Measurements from ENCODE around the gene TSSK6.

DNA sequence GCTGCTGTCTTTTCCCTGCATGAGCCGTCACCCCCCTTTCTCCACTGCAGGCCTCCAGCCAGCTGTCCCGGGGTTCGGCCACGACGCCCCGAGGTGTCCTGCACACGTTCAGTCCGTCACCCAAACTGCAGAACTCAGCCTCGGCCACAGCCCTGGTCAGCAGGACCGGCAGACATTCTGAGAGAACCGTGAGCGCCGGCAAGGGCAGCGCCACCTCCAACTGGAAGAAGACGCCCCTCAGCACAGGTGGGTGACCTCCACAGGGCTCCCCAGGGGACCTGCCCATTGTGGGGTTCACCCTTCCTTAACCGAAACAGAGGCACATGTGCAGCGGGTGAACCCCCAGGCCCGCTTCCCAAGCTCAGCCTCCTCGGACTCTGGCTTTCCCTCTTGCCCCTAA is 13.1 kb downstream of the TSSK6 start:
- TF ChIP-seq, protein P1, sequence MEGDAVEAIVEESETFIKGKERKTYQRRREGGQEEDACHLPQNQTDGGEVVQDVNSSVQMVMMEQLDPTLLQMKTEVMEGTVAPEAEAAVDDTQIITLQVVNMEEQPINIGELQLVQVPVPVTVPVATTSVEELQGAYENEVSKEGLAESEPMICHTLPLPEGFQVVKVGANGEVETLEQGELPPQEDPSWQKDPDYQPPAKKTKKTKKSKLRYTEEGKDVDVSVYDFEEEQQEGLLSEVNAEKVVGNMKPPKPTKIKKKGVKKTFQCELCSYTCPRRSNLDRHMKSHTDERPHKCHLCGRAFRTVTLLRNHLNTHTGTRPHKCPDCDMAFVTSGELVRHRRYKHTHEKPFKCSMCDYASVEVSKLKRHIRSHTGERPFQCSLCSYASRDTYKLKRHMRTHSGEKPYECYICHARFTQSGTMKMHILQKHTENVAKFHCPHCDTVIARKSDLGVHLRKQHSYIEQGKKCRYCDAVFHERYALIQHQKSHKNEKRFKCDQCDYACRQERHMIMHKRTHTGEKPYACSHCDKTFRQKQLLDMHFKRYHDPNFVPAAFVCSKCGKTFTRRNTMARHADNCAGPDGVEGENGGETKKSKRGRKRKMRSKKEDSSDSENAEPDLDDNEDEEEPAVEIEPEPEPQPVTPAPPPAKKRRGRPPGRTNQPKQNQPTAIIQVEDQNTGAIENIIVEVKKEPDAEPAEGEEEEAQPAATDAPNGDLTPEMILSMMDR (IDR thresholded peaks at IDR 0.05; ENCODE audit: low read depth, low read length), result no peak
- no peak for TF ChIP-seq EZH2phosphoT487 (IDR thresholded peaks at IDR 0.05; ENCODE audit: low read depth)
